NCI-H2029 treated with DMSO at 0.1 percent for 48 hours (cell line): ENCODE measurements around the gene TNPO3.
"Not testable (repeated sequence)": the region's sequence is repeated elsewhere in the genome, so short reads cannot be mapped to it uniquely, and the experiment has no call there.

Source experiments
- DNase-seq: peaks from one replicate; lab custom pipeline; 2025; lab: John Stamatoyannopoulos, UW

TNPO3 gene

GRCh38 chr7:128921866-128922440 lies 133.0 kb downstream of the TNPO3 start:
- no peak for DNase-seq

GRCh38 chr7:128920913-128921582 lies 133.9 kb downstream of the TNPO3 start:
- no peak for DNase-seq

GRCh38 chr7:128919881-128920799 lies 134.8 kb downstream of the TNPO3 start:
- no peak for DNase-seq

GRCh38 chr7:128919241-128919640 lies 135.7 kb downstream of the TNPO3 start:
- no peak for DNase-seq

DNA sequence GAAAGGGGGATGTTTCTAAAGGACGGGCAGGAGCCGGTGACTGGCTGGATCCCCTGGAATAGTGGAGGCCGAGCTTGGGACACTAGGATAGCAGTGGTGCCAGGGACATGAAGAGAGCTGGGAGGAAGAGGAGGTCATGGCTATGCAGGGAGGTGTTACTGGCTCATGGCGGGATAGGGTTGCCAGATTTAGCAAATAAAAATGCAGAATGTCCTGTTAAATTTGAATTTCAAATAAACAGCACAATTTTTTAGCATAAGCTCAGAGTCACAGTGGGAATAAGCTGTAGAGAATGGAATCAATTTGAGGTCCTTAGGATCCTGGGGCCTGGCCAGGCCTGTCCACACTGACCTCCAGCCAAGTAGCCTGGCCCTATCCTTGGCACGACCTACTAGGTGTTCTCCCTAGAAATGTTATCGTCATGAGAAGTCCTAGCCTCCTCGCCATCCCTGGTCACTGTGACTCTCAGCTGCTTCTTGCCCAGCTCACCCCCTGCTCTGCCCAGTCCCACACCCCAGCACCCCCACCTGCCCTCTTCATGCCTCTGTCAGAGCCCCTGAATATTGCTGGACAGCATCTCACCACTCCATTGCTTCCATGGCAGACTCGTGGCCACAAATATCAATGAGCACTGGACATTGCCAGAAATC lies 136.8 kb downstream of the TNPO3 start:
- no peak for DNase-seq

- no peak for DNase-seq
These were observed 137.8 kb downstream of the TNPO3 start for GRCh38 chr7:128917122-128917521.

DNA sequence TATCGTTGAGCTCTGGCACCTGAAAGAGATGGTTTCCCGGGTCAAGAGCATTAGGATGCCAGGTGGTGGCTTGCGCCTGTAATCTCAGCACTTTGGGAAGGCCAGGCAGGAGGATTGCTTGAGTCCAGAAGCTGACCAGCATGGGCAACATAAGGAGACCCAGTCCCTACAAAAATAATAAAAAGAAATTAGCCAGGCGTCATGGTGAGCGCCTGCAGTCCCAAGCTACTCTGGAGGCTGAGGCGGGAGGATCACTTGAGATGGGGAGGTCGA lies 138.3 kb downstream of the TNPO3 start:
- DNase-seq = no peak

GRCh38 chr7:128915841-128916642 lies 138.9 kb downstream of the TNPO3 start:
- DNase-seq = no peak

DNA sequence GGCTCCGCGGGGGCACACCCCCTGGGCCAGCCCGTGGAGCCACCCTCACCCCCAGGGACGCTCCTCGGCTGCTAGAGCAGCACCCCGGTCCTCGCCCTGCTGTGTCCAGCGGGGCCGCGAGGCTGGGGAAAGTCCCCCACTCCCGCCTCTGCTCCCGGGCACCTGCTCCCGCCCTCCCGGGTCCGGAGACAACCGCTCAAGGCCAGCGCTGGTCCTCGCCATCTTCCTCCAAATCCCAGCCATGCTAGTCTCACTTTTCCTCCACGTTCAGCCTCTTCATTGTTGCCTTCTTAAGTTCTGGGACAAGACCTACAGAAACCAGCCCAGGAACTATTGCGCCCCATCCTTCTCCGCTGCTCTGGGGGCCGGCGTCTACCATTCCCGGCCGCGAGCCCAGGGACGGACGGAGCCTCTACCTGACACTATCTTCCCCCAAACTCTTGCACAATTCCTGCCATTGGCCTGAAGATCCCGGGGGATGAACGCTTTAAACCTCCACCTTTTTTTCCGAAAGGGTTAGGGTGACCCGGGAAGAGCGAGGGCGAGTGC lies 139.6 kb downstream of the TNPO3 start:
- DNase-seq = no peak

GRCh38 chr7:128914566-128915151 lies 140.3 kb downstream of the TNPO3 start:
- DNase-seq = no peak

DNA sequence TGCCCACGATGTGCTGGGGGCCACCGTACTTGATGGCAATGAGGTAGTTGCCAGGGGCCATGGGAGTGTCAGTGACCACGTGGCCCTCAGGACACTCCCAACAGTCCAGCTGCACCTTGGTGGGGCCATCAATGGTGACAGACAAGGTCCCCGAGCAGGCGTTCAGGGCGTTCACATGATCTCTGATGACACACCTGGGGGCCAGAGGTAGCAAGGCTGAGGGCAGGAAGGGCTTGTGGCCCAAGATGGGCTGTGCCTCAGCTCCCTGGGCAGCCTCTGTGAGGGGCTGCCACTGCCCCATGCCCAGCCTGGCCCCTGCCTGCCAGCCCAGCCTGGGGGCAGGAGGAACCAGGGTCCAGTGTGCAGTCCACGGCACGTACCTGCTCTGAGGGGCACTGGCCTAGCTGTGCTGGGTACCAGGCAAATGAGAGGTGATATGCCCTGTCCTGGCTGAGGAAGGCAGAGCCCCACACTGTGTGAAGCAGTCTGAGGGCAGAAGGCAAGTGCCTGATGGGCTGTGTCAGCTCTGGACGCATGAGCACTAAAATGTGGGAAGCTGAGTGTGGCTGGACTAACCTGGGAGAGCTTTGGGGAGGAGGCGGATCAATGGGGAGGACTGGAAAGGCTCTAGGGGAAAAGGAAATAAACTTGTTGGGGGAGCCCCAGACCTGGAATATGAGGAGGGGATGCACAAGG lies 140.9 kb downstream of the TNPO3 start:
- no peak for DNase-seq

DNA sequence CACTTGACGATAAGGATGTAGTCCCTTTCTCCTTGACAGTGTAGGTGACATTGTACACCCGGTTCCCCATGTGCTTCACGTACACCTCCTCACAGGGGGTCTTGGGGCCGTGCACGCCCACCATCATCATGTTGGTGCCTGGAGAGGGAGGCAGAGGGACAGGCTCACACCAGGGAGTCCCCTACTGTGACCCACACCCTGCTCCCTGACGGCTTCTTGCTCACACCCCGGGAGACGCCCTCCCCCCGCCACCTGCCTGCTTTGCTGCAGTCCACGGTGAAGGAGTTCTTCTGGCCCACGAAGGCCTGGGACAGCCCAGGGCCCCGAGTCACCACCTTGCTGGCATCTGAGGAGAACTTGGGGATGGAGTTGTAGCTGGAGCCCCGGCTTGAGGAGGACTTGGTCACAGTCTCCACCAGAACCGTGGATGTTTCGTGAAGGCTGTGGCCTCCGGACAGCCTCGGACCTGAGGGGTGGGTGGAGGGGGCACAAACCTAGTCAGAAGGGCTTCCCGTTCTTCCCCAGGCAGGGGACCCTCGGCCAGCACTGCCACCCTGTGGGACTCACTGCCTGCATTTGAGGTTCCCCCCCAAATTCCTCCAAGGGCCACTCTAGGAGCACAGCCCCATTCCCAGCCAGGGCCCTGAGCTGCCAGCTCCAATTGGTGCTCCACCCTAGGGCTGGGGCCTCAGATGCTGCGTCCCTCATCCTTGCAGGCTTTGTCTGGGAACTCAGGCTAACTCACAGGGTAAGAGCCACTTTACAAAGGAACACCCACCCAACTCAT lies 142.0 kb downstream of the TNPO3 start:
- not testable (repeated sequence) for DNase-seq

DNA sequence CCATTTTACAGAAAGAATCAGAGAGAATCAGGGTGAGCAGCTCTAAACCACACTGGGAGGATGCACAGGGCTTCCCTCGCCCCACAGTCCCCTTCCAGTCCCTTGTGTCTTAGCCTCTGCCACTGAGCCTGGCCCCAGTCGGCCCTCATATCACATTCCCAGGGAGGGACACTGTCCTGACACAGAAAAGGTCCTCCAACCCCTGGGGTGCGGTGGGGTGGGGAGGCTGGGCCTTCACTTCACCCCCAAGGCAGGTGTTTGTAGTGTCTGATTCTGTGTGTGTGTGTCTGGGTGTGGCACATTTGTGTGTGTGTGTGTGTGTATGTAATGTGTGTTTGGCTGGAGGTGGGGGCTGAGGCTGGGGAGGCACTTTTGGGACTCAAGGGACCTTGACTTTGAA lies 142.6 kb downstream of the TNPO3 start:
- DNase-seq = no peak

GRCh38 chr7:128911423-128912031 lies 143.4 kb downstream of the TNPO3 start:
- no peak for DNase-seq

DNA sequence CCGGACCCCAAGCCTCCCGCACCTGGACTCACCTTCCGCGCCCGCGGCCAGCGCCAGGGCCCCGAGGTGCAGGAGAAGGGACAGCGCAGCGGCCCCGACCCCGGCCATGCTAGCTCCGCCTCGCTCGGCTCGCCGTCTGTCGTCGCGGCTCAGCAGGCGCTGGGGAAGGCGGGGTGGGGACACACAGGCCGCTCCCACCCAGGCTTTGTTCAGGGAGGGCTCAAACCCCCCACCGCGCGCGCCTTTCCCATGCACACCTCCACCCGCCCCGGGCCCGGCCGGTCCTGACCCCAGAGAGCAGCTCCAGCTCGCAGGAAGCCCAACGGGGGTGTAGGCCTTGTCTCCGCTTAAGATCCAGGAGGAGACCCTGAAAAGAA lies 144.4 kb downstream of the TNPO3 start, which contains the start of gene KCP:
TSS of gene KCP (minus strand) at position 141 of the 377 bp plus-strand sequence. CDS start at position 108, 33 bp downstream.
- no peak for DNase-seq

DNA sequence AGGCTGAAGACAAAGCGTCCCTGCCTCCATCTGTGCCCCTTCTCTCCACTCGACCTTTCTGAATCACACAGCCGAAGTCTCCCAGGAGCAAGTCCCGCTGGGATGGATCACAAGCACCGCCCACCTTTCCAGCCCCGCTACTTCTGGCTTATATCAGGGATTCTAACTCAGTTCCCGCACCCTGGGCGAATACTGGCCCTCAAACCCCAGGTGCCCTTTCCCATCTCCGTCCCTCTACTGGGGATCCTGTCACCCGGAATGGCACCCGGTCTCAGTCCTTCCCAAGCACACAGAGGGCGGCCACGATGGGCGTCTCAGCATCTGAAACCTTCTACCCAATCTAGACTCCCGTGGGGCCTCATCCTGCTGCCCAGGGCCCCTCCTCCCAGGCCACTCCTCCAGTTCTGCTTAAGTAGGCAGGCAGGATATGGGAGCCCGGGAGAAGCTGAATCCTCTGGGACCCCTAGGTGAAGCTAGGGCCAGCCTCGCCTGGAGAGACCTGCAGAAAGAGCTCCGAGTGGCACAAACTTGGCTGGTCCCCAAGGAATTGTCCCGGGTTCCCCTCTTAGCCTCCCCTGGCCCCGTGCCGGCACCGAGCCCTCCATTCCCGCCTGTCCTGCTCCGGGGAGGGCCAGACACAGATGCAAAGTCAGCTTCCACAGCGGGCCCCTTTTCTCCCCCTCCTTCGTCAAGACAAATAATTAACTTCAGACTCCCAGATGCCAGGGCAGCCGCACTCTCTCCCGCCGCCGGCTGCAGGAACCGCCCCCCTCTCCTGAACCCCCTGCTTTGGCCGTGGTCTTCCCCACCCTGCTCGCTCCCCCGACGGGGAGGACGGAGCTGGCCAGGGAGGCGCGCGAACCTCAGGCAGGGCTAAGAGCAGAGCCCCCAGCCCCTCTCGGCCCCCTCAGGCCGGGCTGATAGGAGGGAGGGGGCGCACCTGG lies 145.0 kb downstream of the TNPO3 start:
- no peak for DNase-seq

DNA sequence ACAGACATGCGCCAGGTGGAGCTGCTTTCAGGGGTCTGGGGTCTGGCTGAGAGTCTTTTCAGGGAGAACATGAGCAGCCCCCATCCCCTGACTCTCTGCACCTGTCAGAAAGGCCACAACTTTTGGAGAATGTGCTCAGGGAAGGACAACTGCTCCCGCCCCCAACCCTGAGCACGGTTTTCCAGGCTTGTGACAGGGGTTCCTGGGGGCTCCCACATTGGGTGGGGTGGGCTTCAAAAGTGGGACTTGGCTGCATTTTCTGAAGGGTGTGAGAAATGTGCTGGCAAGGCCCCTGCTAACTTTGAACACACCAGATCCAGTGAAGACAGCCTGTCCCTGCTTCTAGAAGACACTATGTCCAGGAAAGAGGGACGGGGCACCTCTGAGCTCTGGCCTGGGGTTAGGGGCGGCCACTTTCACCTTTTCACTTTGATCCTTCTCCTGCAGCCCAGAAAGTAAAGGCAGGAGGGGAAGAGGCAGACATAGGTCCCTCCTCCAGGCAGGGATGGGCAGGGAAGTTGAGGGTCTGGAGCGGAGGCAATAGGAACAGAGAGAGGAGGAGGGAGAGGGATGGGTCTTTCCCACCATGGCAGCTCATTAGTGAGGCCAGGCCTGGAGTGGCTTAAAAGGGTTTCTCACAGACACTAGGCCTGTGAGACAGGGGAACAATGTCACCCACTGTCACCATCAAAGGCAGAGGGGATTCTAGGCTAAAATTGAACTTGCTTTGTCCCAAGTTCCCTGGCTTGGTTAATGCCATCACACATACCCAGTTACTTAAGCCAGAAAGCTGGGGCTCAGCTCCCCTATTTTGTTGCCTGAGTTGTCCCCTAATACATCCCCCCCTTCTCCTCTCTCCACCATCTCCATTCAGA lies 145.9 kb downstream of the TNPO3 start:
- DNase-seq = no peak
